Lung (tissue), 12 donors: ENCODE results near the gene ZFYVE28. TPM values are rescaled to one million over a fixed set of nuclear protein-coding genes. Genes with fewer than 3 reads are reported as not detected.

Experiments
- ATAC-seq: fragments of 200-7000 bp; cut with Tn5 transposase; one replicate; pipeline ENCODE4 v1.9.1; 2020; ENCODE audit warnings: moderate number of reproducible peaks; ENCODE audit not compliant: insufficient read depth, low FRiP score
- DNase-seq, 3 donors: peaks; one replicate each; pipeline ENCODE4 v3.0.0-alpha.2; 2013 to 2017
- H3K27ac ChIP-seq, 2 donors: one replicate each; pipeline ENCODE4 v1.5.1; 2013; ENCODE audit warnings: mild to moderate bottlenecking in 2 of 2, moderate library complexity in 2 of 2, control low read depth in 1 of 2, inconsistent platforms in 1 of 2, low read depth in 1 of 2, low read length in 1 of 2
- H3K27me3 ChIP-seq, 3 donors: one replicate each; pipeline ENCODE4 v1.5.1; 2013; ENCODE audit warnings: low read length in 2 of 3; ENCODE audit not compliant: control insufficient read depth in 3 of 3, insufficient read depth in 3 of 3
- H3K36me3 ChIP-seq, 4 donors: one replicate each; pipeline ENCODE4 v1.5.1; 2013; ENCODE audit warnings: low read length in 4 of 4, mild to moderate bottlenecking in 1 of 4, moderate library complexity in 1 of 4; ENCODE audit not compliant: control insufficient read depth in 4 of 4, insufficient read depth in 4 of 4
- H3K4me1 ChIP-seq, 5 donors: one replicate each; pipeline ENCODE4 v1.5.1; 2013; ENCODE audit warnings: low read length in 5 of 5, mild to moderate bottlenecking in 2 of 5, moderate library complexity in 1 of 5; ENCODE audit not compliant: control insufficient read depth in 5 of 5, insufficient read depth in 5 of 5
- H3K4me3 ChIP-seq: one replicate; pipeline ENCODE4 v1.5.1; 2013; ENCODE audit warnings: mild to moderate bottlenecking, control low read depth, moderate library complexity
- H3K9ac ChIP-seq, 2 donors: one replicate each; pipeline ENCODE4 v1.5.1; 2013; ENCODE audit warnings: low read length in 2 of 2, control low read depth in 1 of 2; ENCODE audit not compliant: insufficient read depth in 1 of 2
- H3K9me3 ChIP-seq, 4 donors: one replicate each; pipeline ENCODE4 v1.5.1; 2013; ENCODE audit warnings: low read length in 3 of 4, mild to moderate bottlenecking in 1 of 4, moderate library complexity in 1 of 4; ENCODE audit not compliant: control insufficient read depth in 4 of 4, insufficient read depth in 3 of 4
- CTCF ChIP-seq: IDR thresholded peaks from 2 replicates; pipeline ENCODE4 v1.5.1; 2012; ENCODE audit warnings: mild to moderate bottlenecking; ENCODE audit errors: control extremely low read depth, extremely low read depth
- WGBS, 2 donors: extraction: QIAGEN DNeasy Blood & Tissue Kit; methylation state at CpG; one replicate each; pipeline ENCODE4 v1.1.7; 2013; 5-methylcytosine and 5-hydroxymethylcytosine counted together
- polyA plus RNA-seq, 2 donors: library from polyadenylated mRNA; stranded (reverse); fragments of 200-250 nt; gene quantifications; one replicate each; pipeline ENCODE4 v1.2.1, GENCODE V29; 2013
- total RNA-seq, 2 donors: library from RNA; depleted of rRNA in 1 of 2; stranded (reverse); fragments of >200 nt in 1 of 2; gene quantifications; one replicate each; pipeline ENCODE4 v1.2.1, GENCODE V29; 2014 to 2021
- donor health status: control.
- donor health status: control.
- donor health status: Bipolar disorder and iron deficiency.
- donor health status: healthy.
- donor health status: DM: yes; HTN: yes; CAD: no.

Gene ZFYVE28
- total and polyA plus RNA-seq, 4 donors: 6.8 to 10.3 (median 7.6) TPM

DNA sequence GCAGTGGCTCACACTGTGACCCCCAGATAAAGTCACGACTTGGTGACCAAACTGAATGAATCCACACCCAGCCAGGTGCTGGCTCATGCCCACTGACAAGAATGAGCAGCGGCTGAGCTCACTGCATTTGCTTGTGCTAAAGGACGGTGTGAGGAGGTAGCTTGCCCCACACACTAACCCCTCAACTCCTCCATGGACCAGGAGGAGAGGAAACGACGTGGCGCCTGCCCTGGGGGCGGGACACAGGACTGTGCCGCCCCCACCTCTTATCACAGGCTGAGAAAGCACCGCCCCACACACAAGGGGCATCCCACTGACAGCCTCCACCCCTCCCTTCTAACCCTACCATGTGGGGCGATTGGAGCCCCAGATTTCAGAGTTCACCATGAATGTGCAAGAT is 43.0 kb downstream of the ZFYVE28 start:
- WGBS, 2 donors: 78 to 79% methylated on average over 10 of the region's 10 CpGs
- Histone ChIP-seq H3K9ac (no peak overlapping the region), H3K4me3 (no peak overlapping the region), H3K9me3 (no peaks in the 10 kb centered on the region), H3K36me3 (no peaks in the 10 kb centered on the region), H3K27ac (no peak overlapping the region), H3K27me3 (peaks cover 0 to 6% (median 0%) of the 10 kb centered on the region in 3 donors), H3K4me1 (no peaks in the 10 kb centered on the region)
- no peak for DNase-seq
- TF ChIP-seq CTCF: no peak
- no peak for ATAC-seq

DNA sequence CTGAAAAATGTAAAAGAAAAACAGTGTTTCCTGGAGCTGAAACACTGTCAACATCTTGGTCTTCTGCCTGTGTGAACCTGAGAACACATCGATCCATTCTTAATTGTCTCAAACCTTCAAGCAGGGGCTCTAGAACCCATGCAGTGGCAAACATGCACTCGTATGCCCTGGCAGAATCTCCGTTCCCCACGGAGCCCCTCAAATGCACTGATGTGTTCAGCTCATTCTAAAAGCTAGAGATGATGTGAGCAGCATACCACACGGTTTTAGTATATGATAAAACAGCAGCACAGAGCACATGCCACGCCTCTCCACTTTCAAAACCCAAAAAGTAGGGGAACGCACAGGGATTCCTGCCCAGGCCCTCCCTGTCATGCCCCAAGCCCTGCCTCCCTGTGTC is 44.9 kb downstream of the ZFYVE28 start:
- no peak for ATAC-seq
- H3K4me3 ChIP-seq: no peak overlapping the region
- no peaks in the 10 kb centered on the region for H3K4me1 ChIP-seq
- no peaks in the 10 kb centered on the region for H3K36me3 ChIP-seq
- TF ChIP-seq CTCF: no peak
- no peak for DNase-seq
- H3K27ac ChIP-seq: no peak overlapping the region
- WGBS, 2 donors: 91 to 92% methylated on average over 7 of the region's 7 CpGs
- peaks cover 0 to 6% (median 0%) of the 10 kb centered on the region in 3 donors for H3K27me3 ChIP-seq
- H3K9me3 ChIP-seq: peaks cover 0 to 4% (median 0%) of the 10 kb centered on the region in 4 donors
- no peak overlapping the region for H3K9ac ChIP-seq

DNA sequence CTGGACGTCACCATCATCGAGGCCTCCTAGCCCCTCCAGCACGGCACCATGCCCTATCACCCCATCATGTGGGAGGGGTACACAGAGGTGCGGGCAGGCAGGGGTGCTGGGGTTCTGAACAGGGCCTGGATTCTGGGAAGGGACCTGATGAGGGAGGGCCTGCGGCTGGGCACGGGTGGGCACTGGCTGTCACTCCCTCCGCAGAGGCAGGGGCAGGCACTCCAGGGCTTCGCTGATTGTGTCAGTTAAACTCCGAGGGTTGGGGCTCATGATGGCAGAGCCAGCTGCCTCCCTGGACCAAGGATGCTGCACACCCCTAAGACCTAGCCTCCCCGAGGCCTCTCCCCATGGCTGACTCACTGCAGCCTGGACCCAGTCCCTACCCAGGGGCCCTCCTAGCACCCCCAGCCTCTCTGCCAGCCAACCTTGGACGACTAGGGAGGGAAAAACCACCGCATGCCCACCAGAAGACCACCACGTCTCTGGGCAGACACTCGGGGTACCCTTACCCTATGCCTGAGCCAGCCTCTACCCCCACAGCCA is 45.9 kb downstream of the ZFYVE28 start:
- Histone ChIP-seq H3K9ac (no peak overlapping the region), H3K9me3 (peaks cover 0 to 4% (median 0%) of the 10 kb centered on the region in 4 donors), H3K27ac (no peak overlapping the region), H3K36me3 (no peaks in the 10 kb centered on the region), H3K4me1 (no peaks in the 10 kb centered on the region), H3K27me3 (peaks cover 0 to 6% (median 0%) of the 10 kb centered on the region in 3 donors), H3K4me3 (no peak overlapping the region)
- DNase-seq: no peak
- no peak for ATAC-seq
- 87 to 90% methylated on average over 14 of the region's 14 CpGs for WGBS, 2 donors
- no peak for TF ChIP-seq CTCF
